ENCODE results near the gene NRXN3.

DNA sequence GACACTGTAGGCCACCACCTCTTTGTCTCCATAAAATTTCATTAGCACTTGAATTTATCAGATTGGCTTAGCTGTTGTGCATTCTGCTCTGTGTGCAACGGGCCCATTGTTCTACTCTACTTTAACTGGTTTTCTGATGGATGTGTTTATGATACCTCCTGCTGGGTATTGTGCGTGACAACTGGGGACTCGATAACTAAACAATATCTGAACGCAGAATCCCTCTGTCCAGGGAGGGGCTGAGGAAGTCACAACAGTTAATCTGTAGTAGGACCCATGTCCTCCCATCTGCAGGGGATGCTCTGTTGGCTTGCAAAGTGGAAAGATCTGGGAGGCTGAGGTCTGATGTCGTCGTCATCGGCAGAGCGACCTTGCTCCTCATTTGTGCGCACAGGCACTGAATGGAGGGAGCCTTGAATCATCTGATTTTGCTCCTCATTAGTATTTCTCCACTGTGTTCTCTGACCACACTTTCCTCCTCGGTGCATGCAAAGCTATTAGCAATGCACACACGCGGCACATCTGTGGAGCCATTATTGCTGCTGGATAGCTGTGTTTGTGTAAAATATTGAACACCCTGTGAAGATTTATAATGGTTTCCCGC is 422.5 kb downstream of the NRXN3 start:
- TF ChIP-seq, protein P1, sequence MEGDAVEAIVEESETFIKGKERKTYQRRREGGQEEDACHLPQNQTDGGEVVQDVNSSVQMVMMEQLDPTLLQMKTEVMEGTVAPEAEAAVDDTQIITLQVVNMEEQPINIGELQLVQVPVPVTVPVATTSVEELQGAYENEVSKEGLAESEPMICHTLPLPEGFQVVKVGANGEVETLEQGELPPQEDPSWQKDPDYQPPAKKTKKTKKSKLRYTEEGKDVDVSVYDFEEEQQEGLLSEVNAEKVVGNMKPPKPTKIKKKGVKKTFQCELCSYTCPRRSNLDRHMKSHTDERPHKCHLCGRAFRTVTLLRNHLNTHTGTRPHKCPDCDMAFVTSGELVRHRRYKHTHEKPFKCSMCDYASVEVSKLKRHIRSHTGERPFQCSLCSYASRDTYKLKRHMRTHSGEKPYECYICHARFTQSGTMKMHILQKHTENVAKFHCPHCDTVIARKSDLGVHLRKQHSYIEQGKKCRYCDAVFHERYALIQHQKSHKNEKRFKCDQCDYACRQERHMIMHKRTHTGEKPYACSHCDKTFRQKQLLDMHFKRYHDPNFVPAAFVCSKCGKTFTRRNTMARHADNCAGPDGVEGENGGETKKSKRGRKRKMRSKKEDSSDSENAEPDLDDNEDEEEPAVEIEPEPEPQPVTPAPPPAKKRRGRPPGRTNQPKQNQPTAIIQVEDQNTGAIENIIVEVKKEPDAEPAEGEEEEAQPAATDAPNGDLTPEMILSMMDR (IDR thresholded peaks at IDR 0.05) = no peak
- no peak for TF ChIP-seq EZH2 (IDR thresholded peaks at IDR 0.05; ENCODE audit: borderline replicate concordance, insufficient read depth, low read depth, low read length, poor library complexity, severe bottlenecking)
